Measurements from ENCODE around the gene RTN4RL1. TPM values are rescaled to one million over a fixed set of nuclear protein-coding genes. Genes with fewer than 3 reads are reported as not detected.

The RTN4RL1 gene
- total RNA-seq, 1 experiment from 2014 or later, result 0.22 TPM

GRCh38 chr17:1967213-1967612, 57.9 kb downstream of the RTN4RL1 start:
- H2BK20ac ChIP-seq (ENCODE audit: low read depth, low read length, poor library complexity, severe bottlenecking), result no peak overlapping the region
- no peaks in the 10 kb centered on the region for H3K9me3 ChIP-seq (ENCODE audit: control insufficient read depth, low read depth, low read length)
- H2AFZ ChIP-seq (ENCODE audit: low read length), result no peak overlapping the region
- H2BK5ac ChIP-seq (ENCODE audit: insufficient read length, low read length), result no peak overlapping the region
- H3K4me3 Mint-ChIP-seq, result peak overlapping the region in 1 of 2 experiments; percentile 12; a peak in 1 of 5 replicates
- H4K8ac ChIP-seq (replicated peaks; ENCODE audit: insufficient read length, low read depth, low read length), result no peak overlapping the region
- H3T11ph ChIP-seq (ENCODE audit: low read length), result no peak overlapping the region
- no peak overlapping the region for H2BK15ac ChIP-seq (ENCODE audit: low read depth, low read length)
- H3K27ac ChIP-seq (ENCODE audit: insufficient read length, low read depth, low read length), result no peak overlapping the region
- no peaks in the 10 kb centered on the region for H3K9me3 Mint-ChIP-seq
- no peak overlapping the region for H3K4me2 ChIP-seq (ENCODE audit: insufficient read depth, insufficient read length, low read length)
- H3K4ac ChIP-seq (ENCODE audit: low read depth, low read length), result no peak overlapping the region
- no peak overlapping the region for H2BK12ac ChIP-seq (ENCODE audit: insufficient read length, low read depth, low read length)
- H3K56ac ChIP-seq (ENCODE audit: insufficient read length, low read depth, low read length), result no peak overlapping the region
- no peaks in the 10 kb centered on the region for H3K27me3 ChIP-seq (ENCODE audit: insufficient read depth, low read length)
- H3K27me3 Mint-ChIP-seq (ENCODE audit: low read depth), result peaks cover 48% of the 10 kb centered on the region
- no peaks in the 10 kb centered on the region for H4K20me1 ChIP-seq (ENCODE audit: control insufficient read depth, insufficient read depth, insufficient read length)
- H2AK5ac ChIP-seq (ENCODE audit: insufficient read length, low read length), result no peak overlapping the region
- no peaks in the 10 kb centered on the region for H3K79me2 ChIP-seq (ENCODE audit: insufficient read depth, low read length)
- WGBS (ENCODE audit: extremely low coverage, insufficient read length, low lambda C conversion rate), result no CpG with 5 or more reads among the region's 11 CpGs
- H2BK120ac ChIP-seq (ENCODE audit: low read depth, low read length, poor library complexity, severe bottlenecking), result no peak overlapping the region
- H3K4me1 ChIP-seq (ENCODE audit: insufficient read depth, low read length), result no peaks in the 10 kb centered on the region
- H3K79me1 ChIP-seq (ENCODE audit: insufficient read depth, low read depth, low read length, poor library complexity, severe bottlenecking), result no peaks in the 10 kb centered on the region
- H4K91ac ChIP-seq (ENCODE audit: insufficient read length, low read depth, low read length), result no peak overlapping the region
- H3K23ac ChIP-seq (ENCODE audit: insufficient read length, low read depth, low read length), result no peak overlapping the region
- H3K4me1 Mint-ChIP-seq, result peaks cover 16 to 27% of the 10 kb centered on the region in 2 experiments
- peak overlapping the region; percentile 36 to 93 (median 81); a peak in 4 of 7 replicates for H3K27ac Mint-ChIP-seq
- DNase-seq, result peak; percentile 93
- no peak overlapping the region for H3K9ac ChIP-seq (ENCODE audit: extremely low read depth, insufficient read length, low read length)
- H3K23me2 ChIP-seq (ENCODE audit: insufficient read length, low read depth, low read length, poor library complexity, severe bottlenecking), result no peaks in the 10 kb centered on the region
- H3K36me3 Mint-ChIP-seq (ENCODE audit: insufficient read depth in 1 of 3, low read depth in 3 of 3), result no peaks in the 10 kb centered on the region
- no peak overlapping the region for H3K14ac ChIP-seq (ENCODE audit: insufficient read depth, low read length)
- H3K18ac ChIP-seq (ENCODE audit: insufficient read length, low read depth, low read length), result no peak overlapping the region
- no peak overlapping the region for H4K5ac ChIP-seq (ENCODE audit: insufficient read length, low read depth, low read length)
- TF ChIP-seq, protein P1, sequence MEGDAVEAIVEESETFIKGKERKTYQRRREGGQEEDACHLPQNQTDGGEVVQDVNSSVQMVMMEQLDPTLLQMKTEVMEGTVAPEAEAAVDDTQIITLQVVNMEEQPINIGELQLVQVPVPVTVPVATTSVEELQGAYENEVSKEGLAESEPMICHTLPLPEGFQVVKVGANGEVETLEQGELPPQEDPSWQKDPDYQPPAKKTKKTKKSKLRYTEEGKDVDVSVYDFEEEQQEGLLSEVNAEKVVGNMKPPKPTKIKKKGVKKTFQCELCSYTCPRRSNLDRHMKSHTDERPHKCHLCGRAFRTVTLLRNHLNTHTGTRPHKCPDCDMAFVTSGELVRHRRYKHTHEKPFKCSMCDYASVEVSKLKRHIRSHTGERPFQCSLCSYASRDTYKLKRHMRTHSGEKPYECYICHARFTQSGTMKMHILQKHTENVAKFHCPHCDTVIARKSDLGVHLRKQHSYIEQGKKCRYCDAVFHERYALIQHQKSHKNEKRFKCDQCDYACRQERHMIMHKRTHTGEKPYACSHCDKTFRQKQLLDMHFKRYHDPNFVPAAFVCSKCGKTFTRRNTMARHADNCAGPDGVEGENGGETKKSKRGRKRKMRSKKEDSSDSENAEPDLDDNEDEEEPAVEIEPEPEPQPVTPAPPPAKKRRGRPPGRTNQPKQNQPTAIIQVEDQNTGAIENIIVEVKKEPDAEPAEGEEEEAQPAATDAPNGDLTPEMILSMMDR (conservative IDR thresholded peaks at IDR 0.05), result no peak

Measured in H9 (cell line).